GM19043 (cell line): Measurements from ENCODE around the gene LRP6.

Source experiments
- ATAC-seq: cut with Tn5 transposase; IDR thresholded peaks from one replicate; pipeline ENCODE4 v1.9.1; 2021; ENCODE audit warnings: low read depth; ENCODE audit not compliant: unreplicated experiment

The LRP6 gene

DNA sequence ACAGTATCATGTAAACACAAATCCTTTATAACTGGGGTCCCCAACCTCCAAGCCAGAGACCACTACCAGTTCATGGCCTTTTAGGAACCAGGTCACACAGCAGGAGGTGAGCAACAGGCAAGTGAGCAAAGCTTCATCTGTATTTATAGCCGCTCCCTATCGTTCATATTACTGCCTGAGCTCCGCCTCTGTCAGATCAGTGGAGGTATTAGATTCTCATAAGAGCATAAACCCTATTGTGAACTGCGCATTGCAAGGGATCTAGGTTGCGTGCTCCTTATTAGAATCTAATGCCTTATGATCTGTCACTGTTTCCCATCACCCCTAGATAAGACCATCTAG is 49.9 kb downstream of the LRP6 start:
- ATAC-seq = no peak

DNA sequence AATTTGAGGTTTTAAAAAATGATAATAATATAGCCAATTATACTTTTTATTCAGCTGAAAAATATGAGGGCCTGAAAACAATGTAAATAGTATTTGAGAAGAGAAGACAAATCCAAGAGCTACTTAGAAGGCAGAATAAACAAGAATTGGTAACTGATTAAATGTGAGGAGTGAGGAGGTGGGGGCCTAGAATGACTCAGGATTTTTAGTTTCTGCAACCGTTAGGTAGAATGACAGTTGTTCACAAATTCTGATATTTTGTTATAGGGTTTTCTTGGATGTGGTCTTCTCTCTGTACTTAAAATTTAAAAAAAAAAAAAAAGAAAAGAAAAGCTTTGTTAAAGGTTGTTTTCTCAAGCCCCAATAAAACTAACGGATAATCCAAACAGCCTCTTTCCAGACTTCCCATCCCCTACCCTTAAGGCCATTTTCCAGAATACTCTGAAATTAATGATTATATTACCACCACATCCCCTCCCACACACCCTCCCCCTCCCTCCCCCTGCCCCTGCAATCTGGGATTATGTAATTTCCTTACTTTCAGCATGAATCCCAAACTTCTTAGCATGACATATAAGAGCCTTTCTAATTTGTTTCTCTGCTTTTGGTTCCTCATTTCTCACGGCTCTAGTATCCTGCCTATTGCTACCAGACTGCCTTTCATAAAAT is 50.4 kb downstream of the LRP6 start:
- ATAC-seq = no peak

DNA sequence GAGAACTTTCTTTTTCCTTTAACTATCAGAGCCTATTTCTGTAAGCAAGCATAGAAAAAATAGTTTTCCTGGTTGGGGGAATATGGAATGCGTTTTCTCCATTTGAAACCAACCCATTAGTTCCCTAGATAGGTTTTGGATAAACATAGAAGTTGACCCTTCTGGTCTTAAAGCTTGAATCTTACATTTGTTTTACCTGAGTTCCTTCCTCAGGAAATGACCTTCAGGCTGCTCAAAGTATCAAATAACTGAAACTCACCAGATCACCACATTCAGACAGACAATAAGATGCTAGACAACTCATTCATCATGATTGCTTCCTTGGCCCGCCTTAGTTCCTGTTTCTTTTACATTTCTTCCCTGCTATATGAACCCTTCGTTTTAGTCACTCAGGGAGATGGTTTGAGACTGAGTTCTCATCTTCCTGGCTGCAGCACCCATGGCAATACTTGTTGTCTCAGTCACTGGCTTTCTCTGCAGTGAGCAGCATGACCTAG is 52.2 kb downstream of the LRP6 start:
- ATAC-seq = no peak

DNA sequence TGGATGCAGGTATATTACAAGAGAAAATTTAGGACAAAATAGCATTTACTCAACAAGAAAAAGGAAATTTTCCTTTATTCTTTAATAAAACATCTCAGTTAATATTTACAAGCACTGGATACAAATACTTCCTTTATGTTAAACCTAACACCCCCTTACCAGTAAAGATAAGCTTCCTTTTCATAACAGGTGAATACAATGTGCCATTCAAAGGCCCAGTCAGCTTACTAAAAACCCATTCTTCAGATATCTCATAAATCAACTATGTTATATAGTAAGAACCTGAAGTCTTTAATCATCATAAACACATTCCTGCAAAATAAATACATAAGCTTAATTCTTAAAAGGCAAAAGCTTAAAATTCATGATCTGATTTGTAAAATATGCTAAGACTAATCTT is 52.6 kb downstream of the LRP6 start:
- no peak for ATAC-seq

DNA sequence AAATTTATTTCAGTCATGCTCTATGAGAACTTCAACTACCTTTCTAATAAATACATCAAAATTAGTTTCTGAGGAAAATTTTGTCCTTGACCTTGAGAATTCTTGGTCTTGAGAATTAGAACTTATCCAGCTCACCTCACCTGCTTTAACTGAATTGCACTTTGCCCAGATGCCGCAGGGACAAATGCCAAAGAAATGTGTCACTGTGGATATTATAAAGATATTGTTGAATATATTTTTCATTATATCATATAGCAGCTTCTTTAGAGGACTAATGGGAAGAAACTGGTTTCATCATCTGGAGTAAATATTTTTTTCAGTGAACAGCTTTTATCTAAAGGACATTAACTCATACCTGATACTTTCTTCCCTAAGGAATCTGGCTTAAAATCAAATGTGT is 54.1 kb downstream of the LRP6 start:
- ATAC-seq = no peak

DNA sequence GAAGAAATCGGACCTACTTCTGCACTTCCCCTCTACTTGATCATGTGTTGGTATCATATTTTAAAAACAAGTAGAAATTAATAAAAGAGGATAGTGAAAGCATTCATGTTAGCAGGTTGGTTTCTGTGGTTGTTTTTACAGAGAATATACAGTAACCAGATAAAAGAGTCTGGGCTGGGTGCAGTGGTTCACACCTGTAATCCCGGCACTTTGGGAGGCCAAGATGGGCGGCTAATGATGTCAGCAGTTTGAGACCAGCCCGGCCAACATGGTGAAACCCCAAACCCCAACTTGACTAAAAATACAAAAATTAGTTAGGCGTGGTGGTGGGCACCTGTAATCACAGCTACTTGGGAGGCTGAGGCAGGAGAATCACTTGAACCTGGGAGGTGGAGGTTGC is 55.9 kb downstream of the LRP6 start:
- no peak for ATAC-seq

DNA sequence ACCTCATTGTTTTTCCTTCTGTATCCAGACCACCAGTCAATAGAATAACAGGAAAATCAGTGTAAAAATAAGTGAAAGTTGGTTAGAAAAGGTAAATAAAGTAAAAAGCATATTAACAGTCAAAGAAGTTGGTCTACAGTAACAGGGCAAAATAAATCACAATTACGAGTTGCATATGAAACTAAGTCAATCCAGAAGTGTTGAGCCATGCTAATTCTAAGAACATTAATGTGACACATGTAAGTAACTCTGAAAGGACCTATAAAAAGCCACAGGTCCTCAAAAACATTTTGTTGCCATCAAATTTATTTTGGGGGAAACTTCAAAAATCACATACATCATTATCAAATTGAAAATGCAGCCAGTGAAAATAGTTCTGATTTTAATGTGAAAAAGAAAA is 56.4 kb downstream of the LRP6 start:
- no peak for ATAC-seq

DNA sequence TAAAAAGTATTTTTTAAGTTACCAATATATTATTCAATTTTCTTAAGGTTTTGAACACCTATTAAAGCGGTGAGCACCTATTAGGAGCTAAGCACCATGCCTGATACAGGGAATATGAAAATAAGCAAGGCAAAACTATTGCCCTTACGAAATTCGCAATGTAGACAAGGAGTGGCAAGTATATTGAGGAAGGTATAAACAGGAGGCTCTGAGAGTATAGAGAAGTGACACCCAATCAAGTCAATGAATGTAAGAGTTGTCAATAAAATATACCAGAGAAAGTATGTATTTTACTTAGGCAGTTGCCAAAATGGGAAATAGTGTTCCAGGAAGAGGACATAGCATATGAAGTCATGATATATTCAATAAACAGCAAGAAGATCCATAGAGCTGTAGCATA is 57.2 kb downstream of the LRP6 start:
- no peak for ATAC-seq

DNA sequence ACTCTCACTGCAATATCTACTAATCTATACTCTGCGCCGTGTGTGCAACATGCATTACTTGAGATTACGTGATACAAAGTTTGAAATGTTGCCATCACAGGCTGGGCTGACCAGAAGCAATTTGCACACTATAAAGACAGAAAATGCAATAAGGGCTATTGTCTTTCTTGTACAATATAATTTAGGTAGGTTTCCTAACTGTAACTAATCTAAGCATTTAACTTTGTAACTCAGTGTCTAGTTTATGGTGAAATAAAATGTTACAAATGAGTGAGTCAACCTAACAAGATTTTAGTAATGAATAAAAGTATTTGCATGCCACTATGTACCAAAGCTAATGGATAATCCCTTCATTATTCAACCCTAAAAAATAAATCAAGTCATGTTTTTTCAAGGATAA is 57.8 kb downstream of the LRP6 start:
- no peak for ATAC-seq

DNA sequence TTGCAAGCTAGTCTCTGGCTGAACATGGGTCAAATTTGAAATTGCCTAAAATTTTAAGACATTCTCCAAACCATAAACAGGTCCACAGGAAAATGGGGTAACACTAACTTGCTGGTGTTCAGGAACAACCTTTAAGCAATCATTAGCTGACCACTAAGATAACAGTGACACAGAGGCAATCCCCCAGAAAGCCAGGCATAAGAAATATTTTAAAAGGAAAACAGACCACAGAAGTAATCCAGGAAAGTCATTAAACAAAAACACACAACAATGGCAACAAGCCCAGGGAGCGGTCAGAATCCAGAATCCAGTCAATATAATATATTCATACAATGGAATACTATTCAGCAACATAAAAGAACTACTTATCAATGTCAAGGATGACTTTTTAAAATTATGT is 59.1 kb downstream of the LRP6 start:
- no peak for ATAC-seq

DNA sequence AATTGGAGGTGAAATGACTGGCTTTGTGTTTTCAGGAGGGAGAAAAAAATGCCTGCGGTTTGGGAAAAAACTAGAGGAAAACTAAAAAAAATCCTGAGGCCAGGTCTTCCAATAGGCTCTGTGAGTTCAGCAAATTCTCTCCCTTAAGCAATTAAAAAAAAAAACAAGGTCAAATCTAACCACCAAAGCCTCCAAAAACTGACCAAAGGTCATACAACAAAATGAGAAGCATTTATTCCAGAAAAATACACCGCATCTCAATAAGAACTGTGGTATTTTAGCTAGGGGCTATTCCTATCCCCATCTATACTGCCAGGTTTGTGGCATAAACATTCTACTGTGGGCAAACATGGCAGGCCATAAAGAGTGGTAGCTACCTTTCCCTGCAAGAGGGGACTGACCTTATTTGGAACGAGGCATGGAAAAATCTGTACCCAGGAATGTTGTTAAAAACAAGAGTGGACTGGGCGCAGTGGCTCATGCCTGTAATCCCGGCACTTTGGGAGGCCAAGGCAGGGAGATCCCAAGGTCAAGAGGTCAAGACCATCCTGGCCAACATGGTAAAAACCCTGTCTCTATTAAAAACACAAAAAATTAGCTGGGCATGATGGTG is 60.0 kb downstream of the LRP6 start:
- ATAC-seq = no peak

DNA sequence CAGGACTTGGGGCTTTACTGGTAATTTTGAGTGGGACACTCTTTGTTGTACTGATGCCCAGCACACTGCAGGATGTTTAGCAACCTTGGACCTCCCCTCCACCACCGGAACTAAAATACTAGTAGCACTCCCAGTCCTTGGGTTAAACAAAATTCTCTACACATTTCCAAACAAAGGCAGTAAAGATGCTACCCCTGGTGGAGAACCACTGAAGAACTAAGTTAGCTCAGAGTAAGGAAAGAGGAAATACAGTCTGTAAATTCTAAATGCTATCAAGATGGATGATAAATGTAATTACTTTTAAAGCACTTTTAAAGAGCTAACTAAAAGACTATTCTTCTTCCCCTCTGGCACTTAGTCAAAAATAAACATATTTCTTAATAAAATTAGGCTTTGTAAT is 64.1 kb downstream of the LRP6 start:
- ATAC-seq = no peak

DNA sequence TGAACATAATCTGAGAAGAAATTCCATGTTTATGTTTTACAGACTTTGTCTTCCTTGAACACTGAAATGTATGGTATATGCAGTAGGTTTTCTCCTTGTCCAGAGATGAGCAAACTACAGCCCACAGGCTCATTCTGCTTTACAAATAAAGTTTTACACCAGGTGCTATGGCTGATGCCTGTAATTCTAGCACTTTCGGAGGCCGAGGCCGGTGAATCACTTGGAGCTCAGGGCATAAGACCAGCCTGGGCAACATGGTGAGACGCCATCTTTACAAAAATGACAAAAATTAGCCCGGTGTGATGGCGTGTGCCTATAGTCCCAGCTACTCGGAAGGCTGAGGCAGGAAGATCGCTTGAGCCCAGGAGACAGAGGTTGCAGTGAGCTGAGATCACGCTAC is 64.7 kb downstream of the LRP6 start:
- ATAC-seq = no peak

DNA sequence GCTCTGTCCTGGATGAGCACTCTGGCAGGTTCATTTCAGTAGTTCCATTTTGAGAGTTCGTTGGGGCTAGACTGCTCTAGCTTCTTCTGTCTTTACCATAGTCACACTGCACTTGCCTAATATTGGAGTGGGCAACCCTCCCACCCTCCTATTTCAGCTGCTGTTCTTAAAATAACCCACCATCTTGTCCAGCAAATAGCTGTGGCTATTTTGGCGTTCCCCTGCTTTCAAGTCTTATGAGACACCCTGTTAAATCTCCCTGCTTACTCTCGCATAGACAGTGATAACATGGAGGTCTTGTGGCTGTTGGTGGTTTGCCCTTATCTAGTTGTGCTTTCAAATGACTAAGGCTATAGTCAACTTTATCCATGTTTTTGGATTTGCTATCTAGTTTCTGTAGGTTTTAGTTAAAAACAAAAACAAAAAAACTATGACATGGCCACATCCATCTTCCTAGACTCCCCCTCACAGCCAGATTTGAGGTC is 65.5 kb downstream of the LRP6 start:
- ATAC-seq = no peak

DNA sequence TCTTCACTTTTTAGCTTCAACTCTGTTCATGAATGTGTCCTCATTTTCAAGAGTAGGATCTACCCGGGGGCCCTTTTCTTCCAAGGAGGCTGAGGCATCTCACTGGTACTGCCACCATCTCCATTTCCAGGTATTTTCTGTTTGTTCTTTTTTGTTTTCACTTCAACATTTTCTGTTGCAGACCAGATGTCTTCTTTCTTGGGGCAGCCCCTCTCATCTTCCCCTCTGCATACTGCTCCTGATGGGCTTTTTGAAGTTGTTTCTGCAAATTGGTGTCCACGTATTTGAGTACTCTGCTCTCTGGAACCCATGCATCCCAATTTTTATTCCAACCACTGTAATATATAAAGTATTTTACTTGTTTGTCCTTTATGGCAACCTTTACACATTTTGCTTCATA is 66.5 kb downstream of the LRP6 start:
- no peak for ATAC-seq

DNA sequence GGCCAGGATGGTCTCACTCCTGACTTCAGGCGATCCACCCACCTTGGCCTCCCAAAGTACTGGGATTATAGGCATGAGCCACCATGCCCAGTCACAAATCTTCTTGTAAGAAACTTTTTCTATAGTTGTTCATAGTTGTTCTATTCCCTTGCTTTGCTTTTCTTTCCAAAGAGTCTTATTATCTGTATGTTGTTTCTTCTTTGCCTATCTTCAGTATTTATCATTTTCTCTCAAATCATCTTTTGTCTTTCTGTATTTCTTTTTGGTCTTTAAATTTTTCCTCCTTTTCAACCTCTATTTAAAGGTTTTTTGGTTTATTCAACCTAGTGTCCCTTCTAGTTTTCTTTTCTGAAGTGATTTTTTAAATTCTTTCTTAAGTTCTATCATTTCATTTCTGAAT is 68.7 kb downstream of the LRP6 start:
- no peak for ATAC-seq

DNA sequence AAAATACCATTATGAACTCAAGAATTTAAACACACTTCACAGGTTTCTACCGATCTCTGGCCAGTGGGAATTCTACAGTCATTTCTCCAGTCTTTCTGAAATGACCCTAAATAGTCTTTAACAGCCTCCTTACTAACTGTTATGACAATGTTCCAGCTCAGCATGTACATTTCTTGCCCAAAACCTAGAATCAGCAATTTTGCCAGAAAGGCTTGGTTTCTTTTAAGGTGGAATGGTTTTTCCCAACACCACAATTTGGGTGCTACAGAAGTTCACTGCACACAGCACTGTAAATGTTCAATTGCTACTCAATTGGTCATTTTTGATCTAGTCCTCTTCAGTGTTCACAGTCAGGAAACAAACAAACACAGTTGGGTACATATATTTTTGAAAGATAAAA is 69.7 kb downstream of the LRP6 start:
- ATAC-seq = no peak

DNA sequence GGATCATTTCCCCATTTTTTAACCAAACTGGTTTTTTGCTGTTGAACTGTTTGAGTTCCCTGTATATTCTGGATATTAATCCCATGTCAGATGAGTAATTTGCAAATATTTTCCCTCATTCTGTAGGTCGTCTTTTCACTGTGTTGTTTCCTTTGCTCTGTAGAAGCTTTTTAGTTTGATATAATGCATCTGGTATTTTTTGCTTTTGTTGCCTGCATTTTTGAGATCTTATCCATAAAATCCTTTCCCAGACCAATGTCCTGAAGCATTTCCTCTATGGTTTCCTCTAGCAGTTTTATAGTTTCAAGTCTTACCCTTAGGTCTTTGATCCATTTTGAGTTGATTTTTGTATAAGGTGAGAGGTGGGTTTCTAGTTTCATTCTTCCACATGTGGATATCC is 71.3 kb downstream of the LRP6 start:
- ATAC-seq = no peak

DNA sequence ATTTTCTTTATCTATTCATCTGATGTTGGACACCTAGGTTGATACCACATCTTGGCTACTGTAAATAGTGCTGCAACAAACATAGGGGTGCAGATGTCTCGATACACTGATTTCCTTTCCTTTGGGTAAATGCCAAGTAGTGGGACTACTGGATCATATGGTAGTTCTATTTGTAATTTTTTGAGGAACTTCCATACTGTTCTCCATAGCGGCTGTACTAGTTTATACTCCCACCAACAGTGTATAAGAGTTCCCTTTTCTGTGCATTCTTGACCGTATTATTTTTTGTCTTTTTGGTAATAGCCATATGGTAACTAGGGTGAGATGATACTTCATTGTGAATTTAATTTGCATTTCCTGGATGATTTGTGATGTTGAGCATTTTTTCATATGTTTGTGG is 71.8 kb downstream of the LRP6 start:
- no peak for ATAC-seq

DNA sequence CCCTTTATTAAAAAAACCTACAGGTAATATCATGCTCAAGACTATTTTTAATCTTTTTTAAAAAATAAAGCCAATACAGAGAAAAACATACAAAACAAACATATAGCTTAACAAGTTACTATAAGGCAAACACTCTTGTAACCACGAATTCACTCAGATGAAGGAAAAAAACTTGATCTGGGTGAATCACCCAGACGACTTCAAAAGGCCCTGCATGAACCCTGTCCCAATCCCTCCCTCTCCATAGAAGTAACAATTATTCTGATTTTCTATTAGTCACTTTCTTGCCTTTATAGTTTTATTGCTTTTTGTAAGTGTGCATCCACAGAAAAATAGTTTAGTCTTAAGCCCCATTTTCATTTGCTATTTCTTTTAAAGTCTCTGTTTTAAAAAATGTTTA is 72.6 kb downstream of the LRP6 start:
- ATAC-seq = no peak

DNA sequence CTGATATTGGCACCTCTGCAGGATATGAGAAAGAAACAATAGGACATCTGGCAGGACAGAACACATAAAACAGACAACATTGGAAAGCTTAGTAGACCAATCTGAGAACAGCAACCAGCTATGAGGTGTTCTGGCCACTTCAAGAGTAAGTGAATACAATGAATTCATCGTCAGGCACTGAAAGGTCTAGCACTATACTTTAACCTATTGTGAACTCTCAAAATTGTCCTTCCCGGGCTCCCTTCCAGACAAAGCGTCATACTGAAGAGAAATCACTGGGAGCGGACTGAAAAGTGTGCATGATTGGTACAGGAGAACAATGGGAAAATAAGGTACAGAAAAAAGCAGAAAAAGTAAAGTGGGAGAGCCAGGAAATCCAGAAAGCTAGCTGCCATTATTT is 75.8 kb downstream of the LRP6 start:
- ATAC-seq = no peak

DNA sequence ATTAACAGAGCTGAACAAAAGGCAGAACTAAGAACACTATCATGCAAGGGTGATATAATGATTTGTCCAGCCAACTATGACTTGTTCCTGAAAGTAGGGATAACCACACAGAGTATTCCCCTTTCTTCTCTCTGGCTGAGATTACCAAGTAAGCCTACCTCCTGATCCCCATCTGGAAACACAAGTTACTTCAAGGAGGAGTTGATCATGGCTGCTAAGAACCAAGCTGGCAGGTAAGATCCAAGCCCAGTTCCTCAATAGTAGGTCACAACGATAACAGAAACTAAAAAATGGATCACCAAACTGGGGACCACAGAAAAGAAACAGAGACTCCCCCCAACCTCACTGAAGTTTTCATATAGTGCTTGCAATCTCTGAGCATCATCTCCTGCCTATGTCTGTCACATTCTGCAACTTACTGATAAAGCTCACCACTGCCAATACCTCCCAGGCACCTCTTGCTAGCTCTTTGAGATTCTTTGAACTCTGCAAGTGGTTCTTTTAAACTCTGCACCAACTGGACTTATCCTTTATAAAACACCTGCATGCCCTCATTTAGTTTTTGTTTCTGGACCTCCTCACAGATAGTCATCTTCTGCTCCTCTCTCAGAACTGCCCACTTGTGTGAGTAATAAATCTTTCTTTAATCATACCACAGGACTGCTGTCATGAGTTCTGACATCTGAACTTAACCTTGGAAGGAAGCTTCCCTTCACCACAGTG is 76.6 kb downstream of the LRP6 start:
- no peak for ATAC-seq
